NCI-H345 treated with DMSO at 0.1 percent for 48 hours (cell line): ENCODE data around the gene GNL1.
"Not testable (repeated sequence)": the region's sequence is repeated elsewhere in the genome, so short reads cannot be mapped to it uniquely, and the experiment has no call there.

Experiments
- DNase-seq: peaks from one replicate; lab custom pipeline; 2025; ENCODE audit not compliant: unreplicated experiment; lab: John Stamatoyannopoulos, UW

GNL1 gene

DNA sequence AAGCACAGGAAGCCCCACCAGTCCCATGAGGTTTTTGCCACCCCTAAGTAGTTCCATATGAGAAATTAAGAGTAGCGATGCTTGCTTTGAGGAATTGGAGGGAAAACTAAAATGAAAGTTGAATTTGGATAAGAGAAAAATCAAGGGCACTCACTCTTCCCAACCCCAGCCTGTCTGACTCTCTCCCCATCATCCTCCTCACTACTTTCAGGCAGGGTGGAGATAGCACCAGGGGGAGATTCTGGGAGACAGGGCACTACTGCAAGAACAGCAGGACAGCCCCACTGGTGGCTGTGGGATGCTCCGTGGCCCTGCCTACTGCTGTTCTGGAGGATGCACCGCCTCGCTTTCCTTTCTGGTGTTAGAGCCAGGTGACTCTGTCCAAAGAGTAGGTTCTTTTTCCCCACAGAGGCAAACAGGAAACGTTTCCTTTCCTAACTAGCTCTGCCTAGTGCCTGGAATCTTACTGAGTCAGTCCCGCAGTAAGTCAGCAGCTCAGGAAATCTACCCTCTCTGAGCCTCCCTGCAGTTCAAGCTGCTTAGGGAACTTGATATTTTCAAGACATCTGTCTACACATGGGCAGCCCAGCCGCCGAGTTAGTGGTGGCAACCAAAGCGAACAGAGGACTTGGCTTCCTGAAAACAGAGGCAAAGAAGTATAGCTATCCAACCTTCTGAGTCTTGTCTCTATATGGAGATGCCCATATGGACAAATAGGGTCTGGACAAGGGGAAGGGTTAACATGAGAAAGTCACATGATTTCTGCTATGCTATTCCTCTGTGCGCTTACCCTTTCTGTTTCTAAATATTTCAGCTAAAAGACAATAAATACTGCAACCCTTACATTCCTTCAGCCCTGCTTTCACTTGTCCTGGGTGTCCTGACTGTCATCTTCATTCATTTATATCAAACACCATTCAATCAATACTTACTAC, 55.6 kb downstream of the GNL1 start:
- DNase-seq = no peak

DNA sequence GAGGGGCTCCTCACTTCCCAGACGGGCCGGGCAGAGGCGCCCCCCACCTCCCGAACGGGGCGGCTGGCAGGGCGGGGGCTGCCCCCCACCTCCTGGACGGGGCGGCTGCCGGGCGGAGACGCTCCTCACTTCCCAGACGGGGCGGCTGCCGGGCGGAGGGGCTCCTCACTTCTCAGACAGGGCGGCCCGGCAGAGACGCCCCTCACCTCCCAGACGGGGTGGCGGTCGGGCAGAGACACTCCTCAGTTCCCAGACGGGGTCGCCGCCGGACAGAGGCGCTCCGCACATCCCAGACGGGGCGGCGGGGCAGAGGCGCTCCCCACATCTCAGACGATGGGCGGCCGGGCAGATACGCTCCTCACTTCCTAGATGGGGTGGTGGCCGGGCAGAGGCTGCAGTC, 57.6 kb downstream of the GNL1 start:
- DNase-seq = not testable (repeated sequence)

- DNase-seq = no peak
Observed at GRCh38 chr6:30497714-30498113, 58.6 kb downstream of the GNL1 start.

GRCh38 chr6:30497261-30497599, 59.1 kb downstream of the GNL1 start:
- DNase-seq = not testable (repeated sequence)

DNA sequence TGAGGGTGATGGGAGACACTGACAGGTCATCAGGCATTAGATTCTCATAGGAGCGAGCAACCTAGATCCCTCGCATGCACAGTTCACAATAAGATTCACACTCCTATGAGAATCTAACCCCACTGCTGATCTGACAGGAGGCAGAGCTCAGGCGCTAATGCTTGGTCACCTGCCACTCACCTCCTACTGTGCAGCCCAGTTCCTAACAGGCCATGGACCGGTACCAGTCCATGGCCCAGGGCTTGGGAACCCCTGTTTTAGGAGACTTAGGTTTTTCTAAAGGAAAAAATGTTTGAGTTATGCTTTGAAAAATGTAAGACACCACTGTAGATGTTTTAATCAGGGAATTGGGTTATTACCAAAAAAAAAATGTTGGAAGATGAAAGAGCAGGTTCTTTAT, 60.3 kb downstream of the GNL1 start:
- no peak for DNase-seq

GRCh38 chr6:30495060-30495459, 61.2 kb downstream of the GNL1 start:
- DNase-seq = not testable (repeated sequence)

DNA sequence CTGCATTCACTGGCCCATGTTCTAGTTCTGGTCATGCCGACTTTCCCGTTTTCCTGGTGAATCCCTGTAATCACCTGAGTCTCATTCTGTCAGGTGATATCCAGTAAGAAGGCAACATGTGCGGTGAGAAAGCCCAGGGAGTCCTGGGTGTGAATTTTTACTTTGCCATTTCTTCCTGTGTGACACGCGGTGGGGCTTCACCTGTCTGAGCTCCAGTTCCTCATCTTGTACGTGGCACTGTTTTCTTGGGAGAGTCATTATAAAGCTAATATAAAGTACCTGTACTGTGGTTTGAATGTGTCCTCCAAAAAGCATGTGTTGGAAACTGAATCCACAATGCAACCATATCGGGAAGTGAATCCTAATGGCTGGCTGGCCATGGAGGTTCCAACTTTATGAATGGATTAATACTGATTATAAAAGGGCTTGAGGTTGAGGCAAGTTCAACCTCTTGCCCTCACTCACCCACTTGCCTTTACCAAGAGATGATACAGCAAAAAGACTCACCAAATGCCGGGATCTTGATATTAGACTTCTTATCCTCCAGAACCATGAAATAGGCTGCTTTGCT, 61.9 kb downstream of the GNL1 start:
- DNase-seq = no peak

DNA sequence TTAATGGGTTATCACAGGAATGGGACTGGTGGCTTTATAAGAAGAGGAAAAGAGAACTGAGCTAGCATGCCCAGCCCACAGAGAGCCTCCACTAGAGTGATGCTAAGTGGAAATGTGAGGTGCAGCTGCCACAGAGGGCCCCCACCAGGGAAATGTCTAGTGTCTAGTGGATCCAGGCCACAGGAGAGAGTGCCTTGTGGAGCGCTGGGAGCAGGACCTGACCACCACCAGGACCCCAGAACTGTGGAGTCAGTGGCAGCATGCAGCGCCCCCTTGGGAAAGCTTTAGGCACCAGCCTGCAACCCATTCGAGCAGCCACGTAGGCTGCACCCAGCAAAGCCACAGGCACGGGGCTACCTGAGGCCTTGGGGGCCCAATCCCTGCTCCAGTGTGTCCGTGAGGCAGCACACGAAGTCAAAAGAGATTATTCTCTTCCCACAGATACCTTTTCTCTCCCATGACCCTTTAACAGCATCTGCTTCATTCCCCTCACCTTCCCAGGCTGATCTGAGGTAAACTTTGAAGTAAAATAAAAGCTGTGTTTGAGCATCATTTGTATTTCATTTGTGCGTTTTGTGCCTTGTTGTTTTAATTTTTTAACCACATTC, 62.5 kb downstream of the GNL1 start:
- DNase-seq = no peak

DNA sequence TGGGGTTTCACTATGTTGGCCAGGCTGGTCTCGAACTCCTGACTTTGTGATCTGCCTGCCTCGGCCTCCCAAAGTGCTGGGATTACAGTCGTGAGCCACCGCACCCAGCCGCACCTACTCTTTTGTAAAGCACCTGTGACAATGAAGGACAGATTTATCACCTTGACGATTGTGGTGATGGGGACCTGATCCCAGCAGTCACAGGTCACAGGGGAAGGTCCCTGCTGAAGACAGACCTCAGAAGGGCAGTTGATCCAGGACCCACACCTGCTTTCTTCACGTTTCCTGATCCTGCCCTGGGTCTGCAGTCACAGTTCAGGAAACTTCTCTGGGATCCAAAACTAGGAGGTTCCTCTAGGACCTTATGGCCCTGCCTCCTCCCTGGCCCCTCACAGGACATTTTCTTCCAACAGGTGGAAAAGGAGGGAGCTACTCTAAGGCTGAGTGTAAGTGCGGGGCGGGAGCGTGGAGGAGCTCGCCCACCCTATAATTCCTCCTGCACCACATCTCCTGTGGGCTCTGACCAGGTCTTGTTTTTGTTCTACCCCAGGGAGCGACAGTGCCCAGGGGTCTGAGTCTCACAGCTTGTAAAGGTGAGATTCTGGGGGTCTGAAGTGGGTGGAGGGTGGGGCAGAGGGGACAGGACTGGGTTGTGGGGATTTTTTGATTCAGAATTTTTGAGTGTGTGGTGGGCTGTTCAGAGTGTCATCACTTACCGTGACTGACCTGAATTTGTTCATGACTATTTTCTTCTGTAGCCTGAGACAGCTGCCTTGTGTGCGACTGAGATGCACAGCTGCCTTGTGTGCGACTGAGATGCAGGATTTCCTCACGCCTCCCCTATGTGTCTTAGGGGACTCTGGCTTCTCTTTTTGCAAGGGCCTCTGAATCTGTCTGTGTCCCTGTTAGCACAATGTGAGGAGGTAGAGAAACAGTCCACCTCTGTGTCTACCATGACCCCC, 64.0 kb downstream of the GNL1 start:
- no peak for DNase-seq
